Large intestine (tissue), 3 donors: Measurements from ENCODE around the gene PLAAT4. TPM values are rescaled to one million over a fixed set of nuclear protein-coding genes. Genes with fewer than 3 reads are reported as not detected.

Experiments
- DNase-seq, 2 donors: peaks; one replicate each; pipeline versions ENCODE4 v3.0.0 to v3.0.0-alpha.2; 2013
- H3K27ac ChIP-seq: one replicate; pipeline ENCODE4 v1.5.1; 2013; ENCODE audit warnings: low read length
- H3K27me3 ChIP-seq: 2 replicates; pipeline ENCODE4 v1.6.1; 2013; ENCODE audit warnings: low read length; ENCODE audit not compliant: control insufficient read depth, insufficient read depth
- H3K36me3 ChIP-seq: 2 replicates; pipeline ENCODE4 v1.6.1; 2013; ENCODE audit warnings: low read length; ENCODE audit not compliant: control insufficient read depth, insufficient read depth
- H3K4me1 ChIP-seq: one replicate; pipeline ENCODE4 v1.6.1; 2013; ENCODE audit warnings: low read length; ENCODE audit not compliant: control insufficient read depth, insufficient read depth
- H3K4me3 ChIP-seq: one replicate; pipeline ENCODE4 v1.5.1; 2013; ENCODE audit warnings: low read length
- H3K9me3 ChIP-seq: one replicate; pipeline ENCODE4 v1.6.1; 2013; ENCODE audit warnings: mild to moderate bottlenecking, low read depth, low read length, moderate library complexity; ENCODE audit not compliant: control insufficient read depth
- WGBS: methylation state at CpG from one replicate; pipeline ENCODE4 v1.1.5; 2013; ENCODE audit warnings: low lambda C conversion rate; ENCODE audit not compliant: insufficient coverage; 5-methylcytosine and 5-hydroxymethylcytosine counted together
- polyA plus RNA-seq: library from polyadenylated mRNA; unstranded; fragments of 120-200 nt; gene quantifications from one replicate; pipeline ENCODE4 v1.2.1, GENCODE V29; 2013

Gene PLAAT4
- polyA plus RNA-seq, 1 donor: 20.3 TPM

- peaks cover 4% of the 10 kb centered on the region for H3K9me3 ChIP-seq
- no peaks in the 10 kb centered on the region for H3K4me1 ChIP-seq
- DNase-seq: no peak
- H3K27me3 ChIP-seq: no peaks in the 10 kb centered on the region
- no peak overlapping the region for H3K4me3 ChIP-seq
- H3K27ac ChIP-seq: no peak overlapping the region
- WGBS: 98% methylated on average over 4 of the region's 6 CpGs
- H3K36me3 ChIP-seq: no peaks in the 10 kb centered on the region
Measured at GRCh38 chr11:63586451-63587166, 50.0 kb downstream of the PLAAT4 start.

DNA sequence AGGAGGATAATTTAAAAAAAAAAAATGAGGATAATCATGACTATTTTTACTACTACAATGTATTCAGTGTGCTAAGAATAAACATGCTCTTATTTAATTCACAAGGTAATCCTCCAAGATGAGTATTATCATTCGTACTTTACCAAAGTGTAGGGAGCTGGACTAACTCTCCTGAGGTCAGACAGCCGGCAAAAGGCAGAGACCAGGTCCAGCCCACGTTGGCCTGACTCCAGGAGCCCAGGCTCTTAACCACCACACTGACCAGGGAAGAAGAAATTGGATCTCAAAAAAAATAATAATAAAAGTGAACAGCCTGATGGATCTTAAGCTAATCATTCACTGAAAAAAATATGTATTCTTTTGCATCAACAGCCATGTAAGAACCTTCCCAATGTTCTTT lies 52.4 kb downstream of the PLAAT4 start:
- Histone ChIP-seq H3K27me3 (no peaks in the 10 kb centered on the region), H3K36me3 (no peaks in the 10 kb centered on the region), H3K27ac (no peak overlapping the region), H3K4me1 (no peaks in the 10 kb centered on the region), H3K9me3 (no peaks in the 10 kb centered on the region), H3K4me3 (no peak overlapping the region)
- DNase-seq: no peak
- no CpG with 5 or more reads among the region's 3 CpGs for WGBS

DNA sequence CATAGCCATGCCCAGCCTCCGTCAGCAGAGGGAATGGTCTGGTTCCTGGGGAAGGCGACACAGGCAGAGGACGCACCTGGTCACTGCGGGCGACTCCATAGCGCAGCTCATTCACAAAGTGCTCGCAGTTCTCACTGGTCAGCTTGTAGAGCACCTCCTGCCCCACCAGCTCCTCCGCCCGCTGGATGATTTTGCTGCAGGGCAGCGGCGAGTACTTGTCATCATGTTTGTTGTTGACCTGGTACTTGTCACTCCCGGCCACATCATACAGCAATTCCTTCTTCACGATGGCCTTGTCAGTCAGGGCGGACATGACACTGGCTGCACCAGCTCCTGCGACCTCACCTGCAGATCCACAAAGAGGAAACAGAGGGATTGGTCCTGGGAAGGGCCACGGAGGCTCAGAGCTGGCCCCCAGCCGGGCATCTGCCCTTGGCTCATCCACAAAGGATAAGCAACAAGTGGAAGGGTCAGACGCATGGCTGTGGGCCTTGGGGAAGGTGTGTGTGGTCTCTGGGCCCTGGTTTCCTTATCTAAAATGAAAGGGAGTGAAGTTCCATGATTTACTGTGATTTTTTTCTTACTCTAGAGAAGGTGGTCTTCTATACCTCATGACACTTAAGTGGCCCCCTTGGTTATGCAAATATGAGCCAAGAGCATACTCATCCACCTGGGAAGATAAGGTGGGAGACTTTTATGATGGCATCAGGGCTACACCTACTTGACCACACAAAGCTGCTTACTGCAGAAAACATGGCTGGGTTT lies 53.6 kb downstream of the PLAAT4 start:
- H3K27ac ChIP-seq: no peak overlapping the region
- H3K9me3 ChIP-seq: no peaks in the 10 kb centered on the region
- no CpG with 5 or more reads among the region's 18 CpGs for WGBS
- no peaks in the 10 kb centered on the region for H3K36me3 ChIP-seq
- no peaks in the 10 kb centered on the region for H3K4me1 ChIP-seq
- DNase-seq: no peak
- no peaks in the 10 kb centered on the region for H3K27me3 ChIP-seq
- H3K4me3 ChIP-seq: no peak overlapping the region

DNA sequence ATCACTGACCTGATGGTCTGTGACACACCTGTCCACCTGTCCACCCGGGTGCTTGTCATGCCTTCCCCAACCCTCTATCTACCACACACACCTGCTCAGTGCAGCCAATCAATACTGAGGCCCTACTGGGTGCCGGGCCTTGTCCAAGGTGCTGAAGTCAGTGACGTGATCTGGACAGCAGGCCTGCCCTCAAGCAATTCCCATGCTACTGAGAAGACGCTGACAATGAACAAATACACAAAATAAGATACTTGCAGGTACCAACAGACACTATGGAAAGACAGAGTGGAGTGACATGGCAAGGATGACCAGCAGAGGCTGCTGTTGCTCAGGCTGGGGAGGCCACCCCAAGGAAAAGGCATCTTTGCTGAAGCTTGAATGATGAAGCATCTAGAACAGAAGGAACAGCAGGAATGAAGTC lies 56.4 kb downstream of the PLAAT4 start:
- no CpG with 5 or more reads among the region's 4 CpGs for WGBS
- H3K27ac ChIP-seq: no peak overlapping the region
- H3K36me3 ChIP-seq: no peaks in the 10 kb centered on the region
- H3K27me3 ChIP-seq: no peaks in the 10 kb centered on the region
- H3K9me3 ChIP-seq: no peaks in the 10 kb centered on the region
- no peaks in the 10 kb centered on the region for H3K4me1 ChIP-seq
- no peak for DNase-seq
- no peak overlapping the region for H3K4me3 ChIP-seq

DNA sequence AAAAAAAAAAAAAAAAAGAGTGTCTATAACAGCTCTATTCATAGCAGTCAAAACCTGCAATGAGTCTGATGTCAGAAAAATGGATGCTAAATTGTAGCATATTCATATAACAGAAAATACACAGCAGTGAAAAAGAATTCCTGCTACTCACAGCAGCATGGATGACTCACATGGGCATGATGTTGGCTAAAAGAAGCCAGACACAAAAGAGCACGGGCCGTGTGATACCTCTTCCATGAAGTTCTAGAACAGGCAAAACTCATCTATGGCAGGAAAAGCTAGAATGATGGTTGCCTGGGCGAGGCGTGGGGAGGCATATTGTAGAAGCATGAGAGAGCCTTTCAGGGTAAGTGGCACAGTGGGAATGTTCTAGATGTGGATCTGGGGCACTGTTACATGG lies 58.7 kb downstream of the PLAAT4 start:
- Histone ChIP-seq H3K4me1 (no peaks in the 10 kb centered on the region), H3K4me3 (no peak overlapping the region), H3K36me3 (no peaks in the 10 kb centered on the region), H3K9me3 (no peaks in the 10 kb centered on the region), H3K27me3 (no peaks in the 10 kb centered on the region), H3K27ac (no peak overlapping the region)
- no peak for DNase-seq
- no CpG with 5 or more reads among the region's 4 CpGs for WGBS

Other genes starting within 250 kb of the PLAAT4 start
- gene SLC22A9, start 167.0 kb upstream of the PLAAT4 start, polyA plus RNA-seq: 0.04 TPM
- 0.78 TPM for gene PLAAT5, start 45.6 kb upstream of the PLAAT4 start, polyA plus RNA-seq
- gene LGALS12, start 30.7 kb upstream of the PLAAT4 start, polyA plus RNA-seq: 0.13 TPM
- gene PLAAT2, start 26.6 kb downstream of the PLAAT4 start, polyA plus RNA-seq: 0.12 TPM
- 5.9 TPM for gene PLAAT3, start 77.6 kb downstream of the PLAAT4 start, polyA plus RNA-seq
- gene ATL3, start 134.6 kb downstream of the PLAAT4 start, polyA plus RNA-seq: 10.9 TPM
- gene RTN3, start 144.7 kb downstream of the PLAAT4 start, polyA plus RNA-seq: 103 TPM
- gene ZFTA, start 232.0 kb downstream of the PLAAT4 start, polyA plus RNA-seq: 48.8 TPM